GM12878 (cell line): ENCODE results near the gene ACTL10. TPM values are rescaled to one million over a fixed set of nuclear protein-coding genes. Genes with fewer than 3 reads are reported as not detected.

Experiments used
- ATAC-seq: fragments of 200-7000 bp; cut with Tn5 transposase; 3 replicates; pipeline ENCODE4 v1.9.1; 2020; ENCODE audit warnings: mild to moderate bottlenecking, moderate library complexity
- BruUV-seq: library from RNA; stranded (reverse); fragments of 400-500 nt; replicated peaks from 2 replicates; lab custom pipeline; 2021; lab: Mats Ljungman, UMichigan
- CTCF ChIA-PET: fragments of 300-600 bp; sonication (Branson Sonifier 250); formaldehyde crosslinking; extraction: SDS; loops from one replicate; lab custom pipeline; 2021; ENCODE audit warnings: inconsistent platforms; lab: Yijun Ruan, JAX
- POLR2A ChIA-PET: fragments of 350-600 bp; formaldehyde crosslinking; extraction: SDS; loops from one replicate; lab custom pipeline; 2021; ENCODE audit warnings: inconsistent platforms; lab: Charles Lee
- RAD21 ChIA-PET: fragments of 300-600 bp; sonication (Branson Sonifier 250); formaldehyde crosslinking; loops from one replicate; lab custom pipeline; 2023; ENCODE audit warnings: antibody characterized with exemption; ENCODE audit not compliant: unreplicated experiment; lab: Charles Lee
- SMC1A ChIA-PET: fragments of 300-600 bp; sonication (Branson Sonifier 250); formaldehyde crosslinking; loops from one replicate; lab custom pipeline; 2023; ENCODE audit not compliant: unreplicated experiment, uncharacterized antibody; lab: Charles Lee
- DNase-seq: peaks from one replicate; pipeline ENCODE4 v3.0.0-alpha.2; 2011; ENCODE audit warnings: low read depth, low spot score
- FAIRE-seq: peaks from 3 replicates; lab custom pipeline; 2011; peaks lifted over from hg19 to GRCh38; lab: Jason Lieb, UNC
- H2AFZ ChIP-seq: 2 replicates; pipeline ENCODE4 v1.6.0; 2011; ENCODE audit warnings: low read depth, low read length, control low read depth; ENCODE audit not compliant: control insufficient read depth
- H3K27ac ChIP-seq: 2 replicates; pipeline ENCODE4 v1.5.1; 2011; ENCODE audit warnings: control low read depth; ENCODE audit not compliant: control insufficient read depth, insufficient read depth
- H3K27me3 ChIP-seq, 2 experiments: replicated peaks in 1 of 2; 2 replicates each; pipeline versions ENCODE4 v1.6.0 to v1.6.1; 2011; ENCODE audit warnings: low read length in 1 of 2; ENCODE audit not compliant: control insufficient read depth in 2 of 2, insufficient read depth in 2 of 2
- H3K36me3 ChIP-seq, 2 experiments: 2 replicates each; pipeline ENCODE4 v1.5.1; 2011; ENCODE audit warnings: low read length in 1 of 2; ENCODE audit not compliant: control insufficient read depth in 2 of 2, insufficient read depth in 2 of 2
- H3K4me1 ChIP-seq: 2 replicates; pipeline ENCODE4 v1.6.1; 2011; ENCODE audit warnings: mild to moderate bottlenecking, low read length, moderate library complexity, mixed read lengths; ENCODE audit not compliant: control insufficient read depth, insufficient read depth
- H3K4me2 ChIP-seq: 2 replicates; pipeline ENCODE4 v1.6.0; 2011; ENCODE audit warnings: control low read depth; ENCODE audit not compliant: control insufficient read depth, insufficient read depth
- H3K4me3 ChIP-seq: fragments of 200-600 bp; sonication (generic); 2 replicates; pipeline ENCODE4 v1.5.1; 2016
- H3K79me2 ChIP-seq: 2 replicates; pipeline ENCODE4 v1.6.0; 2011; ENCODE audit warnings: low read length; ENCODE audit not compliant: control insufficient read depth, insufficient read depth
- H3K9ac ChIP-seq: 2 replicates; pipeline ENCODE4 v1.8.0; 2011; ENCODE audit warnings: low read length, control low read depth, mixed read lengths; ENCODE audit not compliant: control insufficient read depth, insufficient read depth
- H3K9me3 ChIP-seq: replicated peaks from 3 replicates; pipeline ENCODE4 v1.5.1; 2011; ENCODE audit warnings: mild to moderate bottlenecking, low read length; ENCODE audit not compliant: control insufficient read depth, insufficient read depth
- H4K20me1 ChIP-seq: 2 replicates; pipeline ENCODE4 v1.6.0; 2011; ENCODE audit not compliant: control insufficient read depth, insufficient read depth
- EGR1 ChIP-seq, 2 experiments: IDR thresholded peaks; 1 replicate in 1 of 2; 2 replicates in 1 of 2; pipeline ENCODE4 v1.6.1; 2011 to 2012; ENCODE audit warnings: low read depth in 2 of 2, low read length in 2 of 2, borderline replicate concordance in 1 of 2, mild to moderate bottlenecking in 1 of 2, moderate library complexity in 1 of 2
- ETV6 ChIP-seq, 2 experiments: fragments of 450-650 bp in 1 of 2; IDR thresholded peaks in 1 of 2; conservative IDR thresholded peaks in 1 of 2; 2 replicates each; pipeline ENCODE4 v1.6.1; 2014; ENCODE audit warnings: antibody characterized with exemption in 1 of 2, borderline replicate concordance in 1 of 2, low read depth in 1 of 2, mild to moderate bottlenecking in 1 of 2, moderate library complexity in 1 of 2
- MXI1 ChIP-seq: fragments of 150-350 bp; IDR thresholded peaks from 2 replicates; pipeline ENCODE4 v1.6.1; 2011; ENCODE audit warnings: low read depth, mild to moderate bottlenecking, inconsistent platforms, low read length, improper control_type of control experiment
- NFYA ChIP-seq: IDR thresholded peaks from 2 replicates; pipeline ENCODE4 v1.6.1; 2011; ENCODE audit warnings: low read depth, mild to moderate bottlenecking, low read length, improper control_type of control experiment, borderline replicate concordance
- NFYB ChIP-seq: IDR thresholded peaks from 2 replicates; pipeline ENCODE4 v1.6.1; 2011; ENCODE audit warnings: low read depth, mild to moderate bottlenecking, low read length, improper control_type of control experiment, moderate library complexity; ENCODE audit not compliant: insufficient read depth
- PAX8 ChIP-seq: fragments of 450-650 bp; IDR thresholded peaks from 2 replicates; pipeline ENCODE4 v1.6.1; 2017; ENCODE audit warnings: mild to moderate bottlenecking, moderate library complexity
- SUPT20H ChIP-seq: IDR thresholded peaks from 2 replicates; pipeline ENCODE4 v1.6.1; 2011; ENCODE audit warnings: low read depth, mild to moderate bottlenecking, low read length, moderate library complexity, borderline replicate concordance; ENCODE audit not compliant: control insufficient read depth
- TBL1XR1 ChIP-seq: IDR thresholded peaks from 2 replicates; pipeline ENCODE4 v1.6.1; 2012; ENCODE audit warnings: low read depth, low read length, improper control_type of control experiment
- WGBS: methylation state at CpG from one replicate; pipeline ENCODE4 v1.1.6; 2016; ENCODE audit warnings: low lambda C conversion rate; ENCODE audit not compliant: insufficient replicate concordance, insufficient coverage; ENCODE audit errors: missing lambda C conversion rate; 5-methylcytosine and 5-hydroxymethylcytosine counted together
- in situ Hi-C: fragments of 300-500 bp; cut with MboI; formaldehyde crosslinking; loops from 9 replicates; pipeline ENCODE4 v1.14.3; 2018; ENCODE audit warnings: mixed read lengths
- intact Hi-C: fragments of 100-400 bp; cut with micrococcal nuclease; formaldehyde crosslinking; loops from one replicate; pipeline ENCODE4 v1.14.2; 2022; ENCODE audit not compliant: unreplicated experiment
- polyA plus RNA-seq, 11 experiments: library from polyadenylated mRNA; depleted of rRNA in 4 of 11; unstranded in 6 of 11; stranded (reverse) in 5 of 11; fragments of >200 nt; fragmentation: Nextera tagmentation in 4 of 11; fragmentation: Illumina TruSeq in 1 of 11; extraction: Ambion mirVana in 4 of 11; extraction: Trizol in 1 of 11; gene quantifications; 1 replicate in 1 of 11; 2 replicates in 10 of 11; pipeline versions ENCODE4 v1.2.1 to v1.2.3, GENCODE V29; 2011 to 2016; ENCODE audit warnings: inconsistent platforms in 2 of 11, missing spikeins in 2 of 11, low read depth in 1 of 11
- total RNA-seq, 4 experiments: library from RNA; depleted of rRNA in 3 of 4; stranded (reverse); fragments of >200 nt in 3 of 4; fragmentation: Illumina TruSeq in 1 of 4; extraction: Trizol in 1 of 4; gene quantifications; 2 replicates each; pipeline versions ENCODE4 v1.2.1 to v1.2.3, GENCODE V29; 2013 to 2021
- TF ChIP-seq, protein P1 (sequence below): IDR thresholded peaks from 2 replicates; pipeline ENCODE4 v1.6.1; 2012; ENCODE audit warnings: low read length, inconsistent platforms
- TF ChIP-seq, protein P2 (sequence below): IDR thresholded peaks from 2 replicates; pipeline ENCODE4 v1.6.1; 2012; ENCODE audit warnings: low read depth, low read length, improper control_type of control experiment
- TF ChIP-seq, protein P3 (sequence below): fragments of 450-650 bp; IDR thresholded peaks from 2 replicates; pipeline ENCODE4 v1.6.1; 2014; ENCODE audit warnings: mild to moderate bottlenecking
- TF ChIP-seq, protein P4 (sequence below): fragments of 450-650 bp; IDR thresholded peaks from 2 replicates; pipeline ENCODE4 v1.6.1; 2016; ENCODE audit warnings: mild to moderate bottlenecking
- TF ChIP-seq, protein P5 (sequence below): fragments of 450-650 bp; formaldehyde crosslinking; IDR thresholded peaks from 2 replicates; pipeline ENCODE4 v1.4.0; 2020; ENCODE audit warnings: mild to moderate bottlenecking, moderate library complexity

The ACTL10 gene
- total and polyA plus RNA-seq, 10 of the 15 experiments (the other 5 are each of a cell fraction or from before 2014, with no cell fraction given) = 0.12 to 5.0 (median 0.89) TPM

DNA sequence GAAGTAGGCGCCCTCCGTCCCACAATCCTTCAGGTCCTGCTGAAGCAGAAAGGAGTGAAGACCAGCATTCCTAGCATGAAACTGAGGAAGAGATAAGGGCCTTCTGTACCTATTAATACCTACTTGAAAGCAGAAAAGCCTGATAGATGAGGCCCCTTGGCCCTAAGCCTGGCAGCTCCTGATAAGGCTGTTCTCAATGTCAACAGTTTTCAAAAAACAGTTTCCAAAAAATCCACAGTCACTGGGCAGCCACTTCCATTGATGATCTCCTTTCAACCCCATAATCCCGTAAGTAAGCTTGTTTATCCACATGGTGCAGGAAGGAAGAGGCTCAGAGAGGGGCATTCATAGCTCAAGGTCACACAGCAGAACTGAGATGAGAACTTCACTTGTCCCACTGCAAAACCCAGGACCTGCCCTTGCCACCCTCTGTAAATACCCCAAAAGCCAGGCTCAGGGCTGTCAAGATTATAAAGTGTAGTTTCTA, 22.2 kb downstream of the ACTL10 start:
- POLR2A ChIA-PET = interaction anchor here (0.6 kb wide), 1 partner anchor 41 kb away, joined by 8 read pairs; no protein-coding TSS in a partner anchor

More for the DNA sequence above, 22.2 kb downstream of the ACTL10 start:
- intact Hi-C loops = loop anchor here (5.0 to 10.0 kb wide), 2 partner anchors 88 to 306 kb away; partner anchors contain the start of gene RALY
- in situ Hi-C loops = no loop called here
- Histone ChIP-seq H3K79me2 (peaks cover 17% of the 10 kb centered on the region), H3K27me3 (no peaks in the 10 kb centered on the region), H3K9me3 (no peaks in the 10 kb centered on the region), H3K9ac (no peak overlapping the region), H3K4me1 (peaks cover 21% of the 10 kb centered on the region), H3K27ac (no peak overlapping the region), H3K36me3 (no peaks in the 10 kb centered on the region), H3K4me3 (no peak overlapping the region), H3K4me2 (no peak overlapping the region), H2AFZ (no peak overlapping the region), H4K20me1 (no peaks in the 10 kb centered on the region)
- FAIRE-seq = no peak
- no TSS peak for BruUV-seq
- no peak for ATAC-seq
- TF ChIP-seq PAX8 = no peak
- TF ChIP-seq NFYB = no peak
- TF ChIP-seq ETV6 (conservative IDR thresholded peaks at IDR 0.05 in 1 of 2, IDR thresholded peaks at IDR 0.05 in 1 of 2; ENCODE audit: borderline replicate concordance in 1 of 2, low read depth in 1 of 2) = no peak
- TF ChIP-seq, protein P1, sequence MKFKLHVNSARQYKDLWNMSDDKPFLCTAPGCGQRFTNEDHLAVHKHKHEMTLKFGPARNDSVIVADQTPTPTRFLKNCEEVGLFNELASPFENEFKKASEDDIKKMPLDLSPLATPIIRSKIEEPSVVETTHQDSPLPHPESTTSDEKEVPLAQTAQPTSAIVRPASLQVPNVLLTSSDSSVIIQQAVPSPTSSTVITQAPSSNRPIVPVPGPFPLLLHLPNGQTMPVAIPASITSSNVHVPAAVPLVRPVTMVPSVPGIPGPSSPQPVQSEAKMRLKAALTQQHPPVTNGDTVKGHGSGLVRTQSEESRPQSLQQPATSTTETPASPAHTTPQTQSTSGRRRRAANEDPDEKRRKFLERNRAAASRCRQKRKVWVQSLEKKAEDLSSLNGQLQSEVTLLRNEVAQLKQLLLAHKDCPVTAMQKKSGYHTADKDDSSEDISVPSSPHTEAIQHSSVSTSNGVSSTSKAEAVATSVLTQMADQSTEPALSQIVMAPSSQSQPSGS = no peak
- no peak for TF ChIP-seq SUPT20H
- no peak for TF ChIP-seq NFYA
- no peak for TF ChIP-seq TBL1XR1
- TF ChIP-seq, protein P2, sequence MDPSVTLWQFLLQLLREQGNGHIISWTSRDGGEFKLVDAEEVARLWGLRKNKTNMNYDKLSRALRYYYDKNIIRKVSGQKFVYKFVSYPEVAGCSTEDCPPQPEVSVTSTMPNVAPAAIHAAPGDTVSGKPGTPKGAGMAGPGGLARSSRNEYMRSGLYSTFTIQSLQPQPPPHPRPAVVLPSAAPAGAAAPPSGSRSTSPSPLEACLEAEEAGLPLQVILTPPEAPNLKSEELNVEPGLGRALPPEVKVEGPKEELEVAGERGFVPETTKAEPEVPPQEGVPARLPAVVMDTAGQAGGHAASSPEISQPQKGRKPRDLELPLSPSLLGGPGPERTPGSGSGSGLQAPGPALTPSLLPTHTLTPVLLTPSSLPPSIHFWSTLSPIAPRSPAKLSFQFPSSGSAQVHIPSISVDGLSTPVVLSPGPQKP = no peak
- TF ChIP-seq, protein P3, sequence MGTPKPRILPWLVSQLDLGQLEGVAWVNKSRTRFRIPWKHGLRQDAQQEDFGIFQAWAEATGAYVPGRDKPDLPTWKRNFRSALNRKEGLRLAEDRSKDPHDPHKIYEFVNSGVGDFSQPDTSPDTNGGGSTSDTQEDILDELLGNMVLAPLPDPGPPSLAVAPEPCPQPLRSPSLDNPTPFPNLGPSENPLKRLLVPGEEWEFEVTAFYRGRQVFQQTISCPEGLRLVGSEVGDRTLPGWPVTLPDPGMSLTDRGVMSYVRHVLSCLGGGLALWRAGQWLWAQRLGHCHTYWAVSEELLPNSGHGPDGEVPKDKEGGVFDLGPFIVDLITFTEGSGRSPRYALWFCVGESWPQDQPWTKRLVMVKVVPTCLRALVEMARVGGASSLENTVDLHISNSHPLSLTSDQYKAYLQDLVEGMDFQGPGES = no peak
- TF ChIP-seq MXI1 = no peak
- TF ChIP-seq EGR1 (IDR thresholded peaks at IDR 0.05; ENCODE audit: borderline replicate concordance in 1 of 2, low read depth in 2 of 2, low read length in 2 of 2) = no peak
- TF ChIP-seq, protein P4, sequence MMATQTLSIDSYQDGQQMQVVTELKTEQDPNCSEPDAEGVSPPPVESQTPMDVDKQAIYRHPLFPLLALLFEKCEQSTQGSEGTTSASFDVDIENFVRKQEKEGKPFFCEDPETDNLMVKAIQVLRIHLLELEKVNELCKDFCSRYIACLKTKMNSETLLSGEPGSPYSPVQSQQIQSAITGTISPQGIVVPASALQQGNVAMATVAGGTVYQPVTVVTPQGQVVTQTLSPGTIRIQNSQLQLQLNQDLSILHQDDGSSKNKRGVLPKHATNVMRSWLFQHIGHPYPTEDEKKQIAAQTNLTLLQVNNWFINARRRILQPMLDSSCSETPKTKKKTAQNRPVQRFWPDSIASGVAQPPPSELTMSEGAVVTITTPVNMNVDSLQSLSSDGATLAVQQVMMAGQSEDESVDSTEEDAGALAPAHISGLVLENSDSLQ = no peak
- TF ChIP-seq, protein P5, sequence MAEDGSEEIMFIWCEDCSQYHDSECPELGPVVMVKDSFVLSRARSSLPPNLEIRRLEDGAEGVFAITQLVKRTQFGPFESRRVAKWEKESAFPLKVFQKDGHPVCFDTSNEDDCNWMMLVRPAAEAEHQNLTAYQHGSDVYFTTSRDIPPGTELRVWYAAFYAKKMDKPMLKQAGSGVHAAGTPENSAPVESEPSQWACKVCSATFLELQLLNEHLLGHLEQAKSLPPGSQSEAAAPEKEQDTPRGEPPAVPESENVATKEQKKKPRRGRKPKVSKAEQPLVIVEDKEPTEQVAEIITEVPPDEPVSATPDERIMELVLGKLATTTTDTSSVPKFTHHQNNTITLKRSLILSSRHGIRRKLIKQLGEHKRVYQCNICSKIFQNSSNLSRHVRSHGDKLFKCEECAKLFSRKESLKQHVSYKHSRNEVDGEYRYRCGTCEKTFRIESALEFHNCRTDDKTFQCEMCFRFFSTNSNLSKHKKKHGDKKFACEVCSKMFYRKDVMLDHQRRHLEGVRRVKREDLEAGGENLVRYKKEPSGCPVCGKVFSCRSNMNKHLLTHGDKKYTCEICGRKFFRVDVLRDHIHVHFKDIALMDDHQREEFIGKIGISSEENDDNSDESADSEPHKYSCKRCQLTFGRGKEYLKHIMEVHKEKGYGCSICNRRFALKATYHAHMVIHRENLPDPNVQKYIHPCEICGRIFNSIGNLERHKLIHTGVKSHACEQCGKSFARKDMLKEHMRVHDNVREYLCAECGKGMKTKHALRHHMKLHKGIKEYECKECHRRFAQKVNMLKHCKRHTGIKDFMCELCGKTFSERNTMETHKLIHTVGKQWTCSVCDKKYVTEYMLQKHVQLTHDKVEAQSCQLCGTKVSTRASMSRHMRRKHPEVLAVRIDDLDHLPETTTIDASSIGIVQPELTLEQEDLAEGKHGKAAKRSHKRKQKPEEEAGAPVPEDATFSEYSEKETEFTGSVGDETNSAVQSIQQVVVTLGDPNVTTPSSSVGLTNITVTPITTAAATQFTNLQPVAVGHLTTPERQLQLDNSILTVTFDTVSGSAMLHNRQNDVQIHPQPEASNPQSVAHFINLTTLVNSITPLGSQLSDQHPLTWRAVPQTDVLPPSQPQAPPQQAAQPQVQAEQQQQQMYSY (CRISPR knock-in tag) = no peak
- RAD21 ChIA-PET = no interaction called here
- WGBS = 82% methylated on average over 3 of the region's 3 CpGs
- SMC1A ChIA-PET = interaction anchor here (1.2 to 1.5 kb wide), 2 partner anchors 14 to 81 kb away, joined by 3 to 5 read pairs; no protein-coding TSS in a partner anchor
- CTCF ChIA-PET = no interaction called here
- no peak for DNase-seq
